NCI-H2171 treated with DMSO at 0.1 percent for 48 hours (cell line): ENCODE data around the gene KIAA0825.
A peak's percentile ranks its signal among the peaks of the same experiment; 100 is the strongest.
"Not testable (repeated sequence)": the region's sequence is repeated elsewhere in the genome, so short reads cannot be mapped to it uniquely, and the experiment has no call there.

Source experiments
- DNase-seq: peaks from one replicate; lab custom pipeline; 2025; lab: John Stamatoyannopoulos, UW

The KIAA0825 gene

GRCh38 chr5:94573349-94573748 is 45.1 kb downstream of the KIAA0825 start:
- not testable (repeated sequence) for DNase-seq

- DNase-seq = no peak
Measured at GRCh38 chr5:94571415-94571814, 47.0 kb downstream of the KIAA0825 start.

GRCh38 chr5:94564812-94565211 is 53.6 kb downstream of the KIAA0825 start:
- no peak for DNase-seq

- DNase-seq = no peak
Measured at GRCh38 chr5:94562327-94562971, 56.0 kb downstream of the KIAA0825 start.

- no peak for DNase-seq
Measured at GRCh38 chr5:94558028-94558427, 60.4 kb downstream of the KIAA0825 start.

- no peak for DNase-seq
Measured at GRCh38 chr5:94551858-94552257, 66.5 kb downstream of the KIAA0825 start.

- no peak for DNase-seq
Measured at GRCh38 chr5:94545870-94546625, 72.4 kb downstream of the KIAA0825 start.

GRCh38 chr5:94544875-94545547 is 73.4 kb downstream of the KIAA0825 start:
- no peak for DNase-seq

- no peak for DNase-seq
Measured at GRCh38 chr5:94544031-94544650, 74.3 kb downstream of the KIAA0825 start.

- no peak for DNase-seq
Measured at GRCh38 chr5:94540856-94541494, 77.4 kb downstream of the KIAA0825 start.

- no peak for DNase-seq
Measured at GRCh38 chr5:94538260-94538659, 80.1 kb downstream of the KIAA0825 start.

- no peak for DNase-seq
Measured at GRCh38 chr5:94526706-94527105, 91.7 kb downstream of the KIAA0825 start.

GRCh38 chr5:94524841-94525697 is 93.3 kb downstream of the KIAA0825 start:
- peak; percentile 3 for DNase-seq

- no peak for DNase-seq
Measured at GRCh38 chr5:94523018-94523417, 95.4 kb downstream of the KIAA0825 start.

GRCh38 chr5:94522117-94522516 is 96.3 kb downstream of the KIAA0825 start:
- no peak for DNase-seq

GRCh38 chr5:94517490-94518488 is 100.6 kb downstream of the KIAA0825 start:
- no peak for DNase-seq

- no peak for DNase-seq
Measured at GRCh38 chr5:94516148-94516547, 102.3 kb downstream of the KIAA0825 start.

GRCh38 chr5:94508461-94509148 is 109.8 kb downstream of the KIAA0825 start:
- DNase-seq = peak; percentile 40
